B cell (primary cell): Measurements from ENCODE around the gene B4GALNT1. TPM values are rescaled to one million over a fixed set of nuclear protein-coding genes. Genes with fewer than 3 reads are reported as not detected.

ENCODE experiments used
- ATAC-seq: fragments of 200-7000 bp; cut with Tn5 transposase; one replicate; pipeline ENCODE4 v1.10.0; 2021; ENCODE audit warnings: low read depth, mild to moderate bottlenecking, moderate number of reproducible peaks, moderate library complexity
- CTCF ChIA-PET: fragments of 350-600 bp; sonication (Branson Sonifier 250); formaldehyde crosslinking; loops from one replicate; lab custom pipeline; 2021; ENCODE audit warnings: antibody characterized with exemption, inconsistent platforms; lab: Charles Lee
- POLR2A ChIA-PET: fragments of 350-600 bp; sonication (Branson Sonifier 250); formaldehyde crosslinking; loops from one replicate; lab custom pipeline; 2021; ENCODE audit warnings: antibody characterized with exemption; lab: Charles Lee
- DNase-seq: peaks from one replicate; pipeline ENCODE4 v3.0.0; 2013
- H2AFZ ChIP-seq: 2 replicates; pipeline ENCODE4 v1.6.1; 2012; ENCODE audit warnings: mild to moderate bottlenecking, low read depth, low read length; ENCODE audit not compliant: insufficient read depth, poor library complexity, severe bottlenecking
- H3K27ac ChIP-seq, 2 donors: 1 replicate in 1 of 2; 2 replicates in 1 of 2; pipeline ENCODE4 v1.5.1; 2012 to 2013; ENCODE audit warnings: low read length in 2 of 2, mild to moderate bottlenecking in 2 of 2, moderate library complexity in 1 of 2
- H3K27me3 ChIP-seq, 4 experiments: fragments of 200-600 bp in 1 of 4; sonication (generic) in 1 of 4; replicated peaks in 1 of 4; 1 replicate in 2 of 4; 2 replicates in 2 of 4; pipeline versions ENCODE4 v1.6.1 to v1.7.0; 2013 to 2016; ENCODE audit warnings: low read length in 3 of 4, mild to moderate bottlenecking in 2 of 4, mixed read lengths in 1 of 4, moderate library complexity in 1 of 4; ENCODE audit not compliant: insufficient read depth in 4 of 4, control insufficient read depth in 3 of 4; ENCODE audit errors: control extremely low read depth in 1 of 4
- H3K36me3 ChIP-seq, 2 experiments: replicated peaks in 1 of 2; 1 replicate in 1 of 2; 2 replicates in 1 of 2; pipeline versions ENCODE4 v1.6.1 to v1.7.1; 2013; ENCODE audit warnings: low read length in 1 of 2; ENCODE audit not compliant: insufficient read depth in 2 of 2, control insufficient read depth in 1 of 2; ENCODE audit errors: control extremely low read depth in 1 of 2, extremely low read depth in 1 of 2
- H3K4me1 ChIP-seq, 2 donors: fragments of 200-600 bp in 1 of 2; sonication (generic) in 1 of 2; 1 replicate in 1 of 2; 2 replicates in 1 of 2; pipeline versions ENCODE4 v1.5.1 to v1.6.1; 2013 to 2017; ENCODE audit warnings: low read length in 2 of 2; ENCODE audit not compliant: control insufficient read depth in 2 of 2, insufficient read depth in 2 of 2
- H3K4me2 ChIP-seq: replicated peaks from 2 replicates; pipeline ENCODE3; 2012; ENCODE audit warnings: mild to moderate bottlenecking, low read depth, low read length; ENCODE audit not compliant: poor library complexity, severe bottlenecking
- H3K4me3 ChIP-seq, 5 experiments: fragments of 200-600 bp in 1 of 5; sonication (generic) in 1 of 5; 1 replicate in 3 of 5; 2 replicates in 2 of 5; pipeline versions ENCODE4 v1.5.1 to v1.7.0; 2011 to 2016; ENCODE audit warnings: low read length in 4 of 5, mild to moderate bottlenecking in 4 of 5, low read depth in 2 of 5, control low read depth in 1 of 5, moderate library complexity in 1 of 5; ENCODE audit not compliant: insufficient read depth in 1 of 5; ENCODE audit errors: control extremely low read depth in 1 of 5, extremely low read depth in 1 of 5
- H3K79me2 ChIP-seq: fragments of 200-600 bp; sonication (generic); one replicate; pipeline ENCODE4 v1.6.0; 2016; ENCODE audit warnings: low read length; ENCODE audit not compliant: control insufficient read depth, insufficient read depth
- H3K9ac ChIP-seq: fragments of 200-600 bp; sonication (generic); 2 replicates; pipeline ENCODE4 v1.6.1; 2017; ENCODE audit warnings: mild to moderate bottlenecking, low read length, moderate library complexity
- H3K9me3 ChIP-seq, 3 donors: one replicate each; pipeline versions ENCODE4 v1.6.1 to v1.7.1; 2013; ENCODE audit warnings: low read length in 2 of 3; ENCODE audit not compliant: control insufficient read depth in 2 of 3, insufficient read depth in 1 of 3; ENCODE audit errors: control extremely low read depth in 1 of 3
- H4K20me1 ChIP-seq: 2 replicates; pipeline ENCODE4 v1.6.0; 2012; ENCODE audit warnings: mild to moderate bottlenecking, low read length; ENCODE audit not compliant: insufficient read depth, control insufficient read depth, poor library complexity, severe bottlenecking
- H3K27ac Mint-ChIP-seq: one replicate; pipeline ENCODE4 v1.8.0; 2021; ENCODE audit warnings: mixed read lengths
- H3K27me3 Mint-ChIP-seq: one replicate; pipeline ENCODE4 v1.8.0; 2021; ENCODE audit warnings: mixed read lengths
- H3K4me1 Mint-ChIP-seq: one replicate; pipeline ENCODE4 v1.8.0; 2021; ENCODE audit warnings: mixed read lengths
- H3K4me3 Mint-ChIP-seq: one replicate; pipeline ENCODE4 v1.8.0; 2021; ENCODE audit warnings: mixed read lengths
- H3K9me3 Mint-ChIP-seq: one replicate; pipeline ENCODE4 v1.8.0; 2022; ENCODE audit warnings: mixed read lengths; ENCODE audit not compliant: insufficient read depth
- CTCF ChIP-seq: fragments of 200-600 bp; IDR thresholded peaks from one replicate; pipeline ENCODE4 v1.8.0; 2022; ENCODE audit warnings: antibody characterized with exemption, mild to moderate bottlenecking
- EZH2 ChIP-seq: IDR thresholded peaks from 2 replicates; pipeline ENCODE4 v1.6.1; 2012; ENCODE audit warnings: borderline replicate concordance, low read depth, mild to moderate bottlenecking, moderate library complexity, low read length; ENCODE audit not compliant: insufficient read depth, poor library complexity, severe bottlenecking
- WGBS: methylation state at CpG from one replicate; pipeline ENCODE4 v1.1.5; 2013; ENCODE audit warnings: missing lambda C conversion rate; ENCODE audit not compliant: insufficient coverage; 5-methylcytosine and 5-hydroxymethylcytosine counted together
- intact Hi-C: fragments of 100-400 bp; cut with micrococcal nuclease; formaldehyde crosslinking; loops from one replicate; pipeline ENCODE4 v1.10.0; 2022
- polyA plus RNA-seq: library from polyadenylated mRNA; depleted of rRNA; stranded (reverse); fragments of >200 nt; gene quantifications from 2 replicates; pipeline ENCODE4 v1.2.3, GENCODE V29; 2012
- total RNA-seq, 2 donors: library from RNA; stranded (reverse); fragments of 120-200 nt in 1 of 2; gene quantifications; 1 replicate in 1 of 2; 2 replicates in 1 of 2; pipeline versions ENCODE4 v1.2.3 to v1.2.4, GENCODE V29; 2013 to 2022

Gene B4GALNT1
- total and polyA plus RNA-seq, 2 donors (not counting 1 experiment from before 2014, with no cell fraction given): 0.04 to 0.22 TPM

GRCh38 chr12:57620936-57621496, 12.0 kb downstream of the B4GALNT1 start:
- H3K4me3 ChIP-seq: peak overlapping the region; percentile 13 to 51 (median 47)
- peaks cover 7% of the 10 kb centered on the region for H4K20me1 ChIP-seq
- Mint-ChIP-seq H3K4me3 (peak overlapping the region; percentile 85), H3K27ac (no peak overlapping the region), H3K9me3 (no peaks in the 10 kb centered on the region), H3K27me3 (peaks cover 85% of the 10 kb centered on the region), H3K4me1 (peaks cover 37% of the 10 kb centered on the region)
- intact Hi-C loops: loop anchor here (1.0 to 5.0 kb wide), 4 partner anchors 38 to 162 kb away; partner anchors contain the start of genes ARHGAP9, DDIT3, GLI1 and MBD6
- TF ChIP-seq CTCF (no peak), EZH2 (no peak)
- no peaks in the 10 kb centered on the region for H3K36me3 ChIP-seq
- CTCF ChIA-PET: interaction anchor here (0.6 to 5.1 kb wide), 16 partner anchors 9 to 165 kb away, joined by 3 to 122 read pairs (median 5); partner anchors contain the start of genes ARHGAP9 and B4GALNT1
- 2% methylated on average over 42 of the region's 42 CpGs for WGBS
- H3K4me2 ChIP-seq: peak overlapping the region; percentile 92
- H3K9ac ChIP-seq: peak overlapping the region; percentile 56
- peaks cover 32 to 45% of the 10 kb centered on the region in 2 donors for H3K4me1 ChIP-seq
- no peak overlapping the region for H3K27ac ChIP-seq
- POLR2A ChIA-PET: interaction anchor here (0.6 kb wide), 1 partner anchor 27 kb away, joined by 3 read pairs; no protein-coding TSS in a partner anchor
- DNase-seq (peak; percentile 58), ATAC-seq (no peak)
- H3K79me2 ChIP-seq: no peaks in the 10 kb centered on the region
- H3K27me3 ChIP-seq: peaks cover 0 to 87% (median 62%) of the 10 kb centered on the region in 4 experiments
- peak overlapping the region; percentile 58 for H2AFZ ChIP-seq
- peaks cover 0 to 18% (median 0%) of the 10 kb centered on the region in 3 donors for H3K9me3 ChIP-seq
